ENCODE data around the gene DAD1.
A peak's percentile ranks its signal among the peaks of the same experiment; 100 is the strongest.

DAD1 gene

GRCh38 chr14:22522466-22522957, 66.5 kb downstream of the DAD1 start:
- H3K4me1 ChIP-seq (ENCODE audit: low read length) = peaks cover 69% of the 10 kb centered on the region
- no peak for TF ChIP-seq EZH2phosphoT487 (IDR thresholded peaks at IDR 0.05; ENCODE audit: low read depth)
- no peak for TF ChIP-seq CTCF (IDR thresholded peaks at IDR 0.05; ENCODE audit: low read depth, low read length)
- H3K9me3 ChIP-seq (ENCODE audit: insufficient read depth, low read length) = no peaks in the 10 kb centered on the region
- no peaks in the 10 kb centered on the region for H4K20me1 ChIP-seq (ENCODE audit: insufficient read depth, low read length)
- no peak overlapping the region for H3K4me2 ChIP-seq (ENCODE audit: low read length)
- H3K9ac ChIP-seq (ENCODE audit: low read length) = no peak overlapping the region
- no peaks in the 10 kb centered on the region for H3K36me3 ChIP-seq (replicated peaks; ENCODE audit: low read depth, low read length)
- no peak overlapping the region for H2AFZ ChIP-seq (ENCODE audit: low read depth, low read length)
- no peaks in the 10 kb centered on the region for H3K79me2 ChIP-seq (ENCODE audit: low read length)
- H3K27ac ChIP-seq (ENCODE audit: low read length) = no peak overlapping the region
- no peaks in the 10 kb centered on the region for H3K27me3 ChIP-seq (ENCODE audit: low read depth, low read length)
- no peak overlapping the region for H3K4me3 ChIP-seq (ENCODE audit: low read length)

- no peak overlapping the region for H2AFZ ChIP-seq (ENCODE audit: low read depth, low read length)
- TF ChIP-seq CTCF (IDR thresholded peaks at IDR 0.05; ENCODE audit: low read depth, low read length) = no peak
- TF ChIP-seq EZH2phosphoT487 (IDR thresholded peaks at IDR 0.05; ENCODE audit: low read depth) = no peak
Observed at GRCh38 chr14:22521449-22522239, 67.4 kb downstream of the DAD1 start.

GRCh38 chr14:22520796-22521195, 68.2 kb downstream of the DAD1 start:
- Histone ChIP-seq H3K27me3 (ENCODE audit: low read depth, low read length) (no peaks in the 10 kb centered on the region), H3K4me1 (ENCODE audit: low read length) (peaks cover 86% of the 10 kb centered on the region), H3K4me3 (ENCODE audit: low read length) (peak overlapping the region; percentile 7), H4K20me1 (ENCODE audit: insufficient read depth, low read length) (no peaks in the 10 kb centered on the region), H3K9me3 (ENCODE audit: insufficient read depth, low read length) (no peaks in the 10 kb centered on the region), H3K79me2 (ENCODE audit: low read length) (no peaks in the 10 kb centered on the region), H3K9ac (ENCODE audit: low read length) (peak overlapping the region; percentile 44), H2AFZ (ENCODE audit: low read depth, low read length) (peak overlapping the region; percentile 80), H3K4me2 (ENCODE audit: low read length) (peak overlapping the region; percentile 57), H3K27ac (ENCODE audit: low read length) (peak overlapping the region; percentile 25), H3K36me3 (replicated peaks; ENCODE audit: low read depth, low read length) (no peaks in the 10 kb centered on the region)
- TF ChIP-seq EZH2phosphoT487 (IDR thresholded peaks at IDR 0.05; ENCODE audit: low read depth) (no peak), CTCF (IDR thresholded peaks at IDR 0.05; ENCODE audit: low read depth, low read length) (no peak)

More at GRCh38 chr14:22521449-22522239, 67.4 kb downstream of the DAD1 start:
- Histone ChIP-seq H3K9me3 (ENCODE audit: insufficient read depth, low read length) (no peaks in the 10 kb centered on the region), H3K9ac (ENCODE audit: low read length) (peak overlapping the region; percentile 44), H4K20me1 (ENCODE audit: insufficient read depth, low read length) (no peaks in the 10 kb centered on the region), H3K27ac (ENCODE audit: low read length) (no peak overlapping the region), H3K36me3 (replicated peaks; ENCODE audit: low read depth, low read length) (no peaks in the 10 kb centered on the region), H3K27me3 (ENCODE audit: low read depth, low read length) (no peaks in the 10 kb centered on the region), H3K4me3 (ENCODE audit: low read length) (no peak overlapping the region), H3K4me2 (ENCODE audit: low read length) (no peak overlapping the region), H3K4me1 (ENCODE audit: low read length) (peaks cover 78% of the 10 kb centered on the region), H3K79me2 (ENCODE audit: low read length) (no peaks in the 10 kb centered on the region)

- Histone ChIP-seq H3K9me3 (ENCODE audit: insufficient read depth, low read length) (no peaks in the 10 kb centered on the region), H3K4me1 (ENCODE audit: low read length) (peaks cover 93% of the 10 kb centered on the region), H2AFZ (ENCODE audit: low read depth, low read length) (peak overlapping the region; percentile 80), H3K27me3 (ENCODE audit: low read depth, low read length) (no peaks in the 10 kb centered on the region), H3K4me3 (ENCODE audit: low read length) (peak overlapping the region; percentile 7), H3K27ac (ENCODE audit: low read length) (peak overlapping the region; percentile 25), H3K9ac (ENCODE audit: low read length) (peak overlapping the region; percentile 44; the same call in 1 of the 2 replicates), H3K4me2 (ENCODE audit: low read length) (peak overlapping the region; percentile 57), H4K20me1 (ENCODE audit: insufficient read depth, low read length) (no peaks in the 10 kb centered on the region), H3K36me3 (replicated peaks; ENCODE audit: low read depth, low read length) (no peaks in the 10 kb centered on the region), H3K79me2 (ENCODE audit: low read length) (no peaks in the 10 kb centered on the region)
- no peak for TF ChIP-seq CTCF (IDR thresholded peaks at IDR 0.05; ENCODE audit: low read depth, low read length)
- TF ChIP-seq EZH2phosphoT487 (IDR thresholded peaks at IDR 0.05; ENCODE audit: low read depth) = no peak
Observed at GRCh38 chr14:22519877-22520685, 68.9 kb downstream of the DAD1 start.
